OCI-LY7 (cell line): ENCODE data around the gene WDFY3. TPM values are rescaled to one million over a fixed set of nuclear protein-coding genes. Genes with fewer than 3 reads are reported as not detected.

Experiments used
- BruUV-seq: library from RNA; stranded (reverse); fragments of 400-500 nt; replicated peaks from 2 replicates; lab custom pipeline; 2021; lab: Mats Ljungman, UMichigan
- CTCF ChIA-PET: fragments of 300-600 bp; sonication (Branson Sonifier 250); formaldehyde crosslinking; loops from one replicate; lab custom pipeline; 2022; ENCODE audit warnings: antibody characterized with exemption; ENCODE audit not compliant: unreplicated experiment; lab: Charles Lee
- POLR2A ChIA-PET: fragments of 300-600 bp; sonication (Branson Sonifier 250); formaldehyde crosslinking; loops from one replicate; lab custom pipeline; 2022; ENCODE audit warnings: antibody characterized with exemption; lab: Charles Lee
- DNase-seq: peaks from one replicate; pipeline ENCODE4 v3.0.0-alpha.2; 2015; ENCODE audit warnings: low spot score
- H2AFZ ChIP-seq: fragments of 200-600 bp; sonication (generic), shearing (Covaris generic); 2 replicates; pipeline ENCODE4 v1.6.1; 2014; ENCODE audit warnings: mild to moderate bottlenecking, antibody characterized with exemption, low read length, moderate library complexity
- H3K27ac ChIP-seq: fragments of 200-600 bp; sonication (generic); 2 replicates; pipeline ENCODE4 v1.5.1; 2014; ENCODE audit warnings: mixed run types, low read depth, mild to moderate bottlenecking, moderate library complexity, low read length, inconsistent platforms; ENCODE audit not compliant: poor library complexity, severe bottlenecking
- H3K36me3 ChIP-seq: fragments of 200-600 bp; sonication (generic); 2 replicates; pipeline ENCODE4 v1.6.1; 2014; ENCODE audit warnings: mild to moderate bottlenecking, antibody characterized with exemption, low read length, moderate library complexity, mixed read lengths; ENCODE audit not compliant: insufficient read depth
- H3K4me1 ChIP-seq: fragments of 200-600 bp; sonication (generic); 2 replicates; pipeline ENCODE4 v1.5.1; 2014; ENCODE audit warnings: mild to moderate bottlenecking, low read length; ENCODE audit not compliant: insufficient read depth, poor library complexity, severe bottlenecking
- H3K4me2 ChIP-seq: fragments of 200-600 bp; sonication (generic); 2 replicates; pipeline ENCODE4 v1.6.1; 2014; ENCODE audit warnings: mild to moderate bottlenecking, low read length
- H3K4me3 ChIP-seq: fragments of 200-600 bp; sonication (generic); 2 replicates; pipeline ENCODE4 v1.5.1; 2014; ENCODE audit warnings: mild to moderate bottlenecking, low read depth, low read length; ENCODE audit not compliant: poor library complexity, severe bottlenecking
- H3K79me2 ChIP-seq: fragments of 200-600 bp; sonication (generic); 2 replicates; pipeline ENCODE4 v1.6.1; 2016; ENCODE audit warnings: low read depth, mild to moderate bottlenecking, low read length, moderate library complexity, mixed read lengths; ENCODE audit not compliant: insufficient read depth
- H3K9me2 ChIP-seq: fragments of 200-600 bp; sonication (generic); 2 replicates; pipeline ENCODE4 v1.6.1; 2016; ENCODE audit warnings: mild to moderate bottlenecking, low read length, mixed read lengths; ENCODE audit not compliant: insufficient read depth
- H3K9me3 ChIP-seq: fragments of 200-600 bp; sonication (generic); 2 replicates; pipeline ENCODE4 v1.6.1; 2014; ENCODE audit warnings: mild to moderate bottlenecking, mixed run types, low read length, mixed read lengths
- H4K20me1 ChIP-seq: fragments of 200-600 bp; sonication (generic); 2 replicates; pipeline ENCODE4 v1.6.1; 2014; ENCODE audit warnings: mild to moderate bottlenecking, antibody characterized with exemption, low read length, moderate library complexity, mixed read lengths; ENCODE audit not compliant: insufficient read depth
- EZH2phosphoT487 ChIP-seq: fragments of 200-600 bp; sonication (generic); IDR thresholded peaks from 2 replicates; pipeline ENCODE4 v1.6.1; 2018; ENCODE audit warnings: low read depth, borderline replicate concordance, mild to moderate bottlenecking, mixed run types, antibody characterized with exemption, low read length, moderate library complexity, mixed read lengths
- intact Hi-C: fragments of 100-400 bp; cut with micrococcal nuclease; formaldehyde crosslinking; loops from one replicate; pipeline ENCODE4 v1.10.0; 2022; ENCODE audit not compliant: unreplicated experiment
- total RNA-seq, 2 experiments: library from RNA; depleted of rRNA in 1 of 2; stranded (reverse); fragments of >200 nt in 1 of 2; shearing (Covaris generic) in 1 of 2; gene quantifications; 2 replicates each; pipeline ENCODE4 v1.2.3, GENCODE V29; 2014 to 2022
- TF ChIP-seq, protein P1 (sequence below): fragments of 200-600 bp; sonication (generic); conservative IDR thresholded peaks from 2 replicates; pipeline ENCODE4 v1.5.1; 2014; ENCODE audit warnings: mild to moderate bottlenecking, antibody characterized with exemption, low read length, moderate library complexity, mixed read lengths

WDFY3 gene
- total RNA-seq, 2 experiments from 2014 or later: not detected

- no peaks in the 10 kb centered on the region for H3K36me3 ChIP-seq
- POLR2A ChIA-PET: interaction anchor here (0.6 kb wide), 1 partner anchor 37 kb away, joined by 6 read pairs; no protein-coding TSS in a partner anchor
- no peak overlapping the region for H2AFZ ChIP-seq
- no peaks in the 10 kb centered on the region for H3K9me2 ChIP-seq
- no peaks in the 10 kb centered on the region for H3K9me3 ChIP-seq
- no peaks in the 10 kb centered on the region for H3K4me1 ChIP-seq
- no peak overlapping the region for H3K4me3 ChIP-seq
- intact Hi-C loops: no loop called here
- CTCF ChIA-PET: no interaction called here
- no peak for DNase-seq
- no peak overlapping the region for H3K27ac ChIP-seq
- BruUV-seq: no TSS peak
- no peaks in the 10 kb centered on the region for H4K20me1 ChIP-seq
- H3K4me2 ChIP-seq: no peak overlapping the region
- no peaks in the 10 kb centered on the region for H3K79me2 ChIP-seq
- no peak for TF ChIP-seq EZH2phosphoT487
- TF ChIP-seq, protein P1, sequence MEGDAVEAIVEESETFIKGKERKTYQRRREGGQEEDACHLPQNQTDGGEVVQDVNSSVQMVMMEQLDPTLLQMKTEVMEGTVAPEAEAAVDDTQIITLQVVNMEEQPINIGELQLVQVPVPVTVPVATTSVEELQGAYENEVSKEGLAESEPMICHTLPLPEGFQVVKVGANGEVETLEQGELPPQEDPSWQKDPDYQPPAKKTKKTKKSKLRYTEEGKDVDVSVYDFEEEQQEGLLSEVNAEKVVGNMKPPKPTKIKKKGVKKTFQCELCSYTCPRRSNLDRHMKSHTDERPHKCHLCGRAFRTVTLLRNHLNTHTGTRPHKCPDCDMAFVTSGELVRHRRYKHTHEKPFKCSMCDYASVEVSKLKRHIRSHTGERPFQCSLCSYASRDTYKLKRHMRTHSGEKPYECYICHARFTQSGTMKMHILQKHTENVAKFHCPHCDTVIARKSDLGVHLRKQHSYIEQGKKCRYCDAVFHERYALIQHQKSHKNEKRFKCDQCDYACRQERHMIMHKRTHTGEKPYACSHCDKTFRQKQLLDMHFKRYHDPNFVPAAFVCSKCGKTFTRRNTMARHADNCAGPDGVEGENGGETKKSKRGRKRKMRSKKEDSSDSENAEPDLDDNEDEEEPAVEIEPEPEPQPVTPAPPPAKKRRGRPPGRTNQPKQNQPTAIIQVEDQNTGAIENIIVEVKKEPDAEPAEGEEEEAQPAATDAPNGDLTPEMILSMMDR: no peak
These were observed 236.1 kb downstream of the WDFY3 start for GRCh38 chr4:84730375-84730774.

DNA sequence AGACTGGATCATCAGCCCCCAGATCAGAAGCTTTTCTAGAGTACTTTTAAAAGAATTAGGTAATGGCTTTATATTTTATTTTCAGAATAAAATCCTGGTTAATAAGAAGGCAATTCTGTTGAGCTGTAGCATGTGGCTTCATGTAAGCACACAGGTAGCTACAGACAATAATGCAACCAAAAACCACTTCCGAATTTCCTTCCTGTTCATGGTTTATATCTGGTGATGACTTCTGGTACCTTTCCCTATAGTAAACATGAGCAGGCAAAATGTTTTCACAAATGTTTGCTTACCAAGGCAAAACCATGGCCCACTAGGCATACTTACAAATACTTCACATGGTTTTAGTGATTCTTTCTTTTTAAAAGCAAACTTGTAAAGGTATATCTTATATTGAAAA lies 239.0 kb downstream of the WDFY3 start:
- no peak for TF ChIP-seq EZH2phosphoT487
- TF ChIP-seq, protein P1: no peak
- no TSS peak for BruUV-seq

GRCh38 chr4:84726356-84726755 lies 240.1 kb downstream of the WDFY3 start:
- no peaks in the 10 kb centered on the region for H3K9me2 ChIP-seq
- no peak for TF ChIP-seq EZH2phosphoT487
- TF ChIP-seq, protein P1: no peak
- H3K4me2 ChIP-seq: no peak overlapping the region
- BruUV-seq: no TSS peak
- H3K36me3 ChIP-seq: no peaks in the 10 kb centered on the region
- no peak overlapping the region for H3K27ac ChIP-seq
- no peaks in the 10 kb centered on the region for H4K20me1 ChIP-seq
- POLR2A ChIA-PET: interaction anchor here (0.7 kb wide), 1 partner anchor 234 kb away, joined by 3 read pairs; no protein-coding TSS in a partner anchor
- H3K4me3 ChIP-seq: no peak overlapping the region
- DNase-seq: no peak
- intact Hi-C loops: no loop called here
- CTCF ChIA-PET: no interaction called here
- no peaks in the 10 kb centered on the region for H3K79me2 ChIP-seq
- no peaks in the 10 kb centered on the region for H3K4me1 ChIP-seq
- H2AFZ ChIP-seq: no peak overlapping the region
- H3K9me3 ChIP-seq: no peaks in the 10 kb centered on the region

More for the DNA sequence above, 239.0 kb downstream of the WDFY3 start:
- Histone ChIP-seq H2AFZ (no peak overlapping the region), H3K9me2 (no peaks in the 10 kb centered on the region), H3K4me1 (no peaks in the 10 kb centered on the region), H3K4me2 (no peak overlapping the region), H3K36me3 (no peaks in the 10 kb centered on the region), H4K20me1 (no peaks in the 10 kb centered on the region), H3K27ac (no peak overlapping the region), H3K4me3 (no peak overlapping the region), H3K9me3 (no peaks in the 10 kb centered on the region), H3K79me2 (no peaks in the 10 kb centered on the region)
- no peak for DNase-seq
- ChIA-PET CTCF (no interaction called here), POLR2A (interaction anchor here (1.3 kb wide), 1 partner anchor 9 kb away, joined by 5 read pairs; no protein-coding TSS in a partner anchor)
- intact Hi-C loops: no loop called here
